D341Med (cell line): Measurements from ENCODE around the gene MBTD1.
A peak's percentile ranks its signal among the peaks of the same experiment; 100 is the strongest.
"Not testable (repeated sequence)": the region's sequence is repeated elsewhere in the genome, so short reads cannot be mapped to it uniquely, and the experiment has no call there.

Source experiments
- DNase-seq: peaks from one replicate; pipeline ENCODE4 v3.0.0; 2012; ENCODE audit warnings: low spot score

The MBTD1 gene

GRCh38 chr17:51259564-51260236 is at the start of gene MBTD1:
Gene MBTD1, minus strand, starts transcription at chr17:51260049. Its CDS starts 34,888 bp downstream, at chr17:51225161.
- DNase-seq, result peak; percentile 99

- DNase-seq, result no peak
These were observed 45.3 kb upstream of the MBTD1 start for GRCh38 chr17:51305182-51305581.

GRCh38 chr17:51299859-51300258 is 40.0 kb upstream of the MBTD1 start:
- no peak for DNase-seq

- peak; percentile 68 for DNase-seq
These were observed 38.9 kb upstream of the MBTD1 start for GRCh38 chr17:51298508-51299371.

- not testable (repeated sequence) for DNase-seq
These were observed 34.5 kb upstream of the MBTD1 start for GRCh38 chr17:51294338-51294737.

- peak; percentile 29 for DNase-seq
These were observed 29.9 kb upstream of the MBTD1 start for GRCh38 chr17:51289696-51290111.

GRCh38 chr17:51287412-51287811 is 27.6 kb upstream of the MBTD1 start:
- no peak for DNase-seq

- DNase-seq, result no peak
These were observed 19.3 kb upstream of the MBTD1 start for GRCh38 chr17:51279183-51279582.

- DNase-seq, result no peak
These were observed 15.5 kb upstream of the MBTD1 start for GRCh38 chr17:51275381-51275780.

GRCh38 chr17:51272812-51273211 is 13.0 kb upstream of the MBTD1 start:
- DNase-seq, result no peak

- DNase-seq, result no peak
These were observed 10.8 kb upstream of the MBTD1 start for GRCh38 chr17:51270636-51271035.

- DNase-seq, result no peak
These were observed 10.1 kb upstream of the MBTD1 start for GRCh38 chr17:51269991-51270390.

GRCh38 chr17:51264466-51264865 is 4.6 kb upstream of the MBTD1 start:
- not testable (repeated sequence) for DNase-seq

- no peak for DNase-seq
These were observed 3.2 kb upstream of the MBTD1 start for GRCh38 chr17:51263006-51263405.

- DNase-seq, result no peak
These were observed 1.4 kb upstream of the MBTD1 start for GRCh38 chr17:51261024-51261963.

GRCh38 chr17:51260237-51261023 is 581 bp upstream of the MBTD1 start, which contains the start of gene UTP18:
Gene UTP18, plus strand, starts transcription at chr17:51260546. Its CDS starts 39 bp downstream, at chr17:51260585.
- DNase-seq, result peak; percentile 100

- peak; percentile 64 for DNase-seq
These were observed 889 bp downstream of the MBTD1 start for GRCh38 chr17:51258756-51259563.

- no peak for DNase-seq
These were observed 2.4 kb downstream of the MBTD1 start for GRCh38 chr17:51257150-51258081.

GRCh38 chr17:51256101-51256500 is 3.7 kb downstream of the MBTD1 start:
- no peak for DNase-seq
